ENCODE results near the gene PHRF1.

GRCh38 chr11:640021-640706 lies 63.9 kb downstream of the PHRF1 start:
- TF ChIP-seq CTCF (IDR thresholded peaks at IDR 0.05) (no peak), POLR2A (IDR thresholded peaks at IDR 0.05; ENCODE audit: low read depth) (no peak), POLR2AphosphoS5 (IDR thresholded peaks at IDR 0.05) (no peak), EP300 (IDR thresholded peaks at IDR 0.05) (no peak)

Measured in esophagus muscularis mucosa (tissue), 4 donors.